NCI-H2107 treated with DMSO at 0.1 percent for 48 hours (cell line): ENCODE measurements around the gene DAB2IP.

ENCODE experiments used
- DNase-seq: peaks from one replicate; lab custom pipeline; 2025; ENCODE audit not compliant: unreplicated experiment; lab: John Stamatoyannopoulos, UW

Gene DAB2IP

GRCh38 chr9:121827251-121827967, 176.0 kb downstream of the DAB2IP start:
- no peak for DNase-seq

GRCh38 chr9:121830441-121831140, 179.2 kb downstream of the DAB2IP start:
- DNase-seq: no peak

- DNase-seq: no peak
Observed at GRCh38 chr9:121831869-121832268, 180.4 kb downstream of the DAB2IP start.

GRCh38 chr9:121833061-121833460, 181.6 kb downstream of the DAB2IP start:
- no peak for DNase-seq
